ENCODE data around the gene ZNF112.
"Not testable (repeated sequence)": the region's sequence is repeated elsewhere in the genome, so short reads cannot be mapped to it uniquely, and the experiment has no call there.

DNA sequence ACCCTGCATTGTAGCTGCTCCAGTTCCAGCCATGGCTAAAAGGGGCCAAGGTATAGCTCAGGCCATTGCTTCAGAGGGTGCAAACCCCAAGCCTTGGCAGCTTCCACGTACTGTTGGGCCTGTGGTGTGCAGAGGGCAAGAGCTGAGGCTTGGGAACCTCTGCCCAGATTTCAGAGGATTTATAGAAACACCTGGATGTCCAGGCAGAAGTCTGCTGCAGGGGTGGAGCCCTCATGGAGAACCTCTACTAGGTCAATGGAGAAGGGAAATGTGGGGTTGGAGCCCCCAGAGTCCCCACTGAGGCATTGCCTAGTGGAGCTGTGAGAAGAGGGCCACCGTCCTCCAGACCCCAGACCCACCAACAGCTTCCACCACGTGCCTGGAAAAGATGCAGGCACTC is 21.8 kb downstream of the ZNF112 start:
- TF ChIP-seq, protein P1, sequence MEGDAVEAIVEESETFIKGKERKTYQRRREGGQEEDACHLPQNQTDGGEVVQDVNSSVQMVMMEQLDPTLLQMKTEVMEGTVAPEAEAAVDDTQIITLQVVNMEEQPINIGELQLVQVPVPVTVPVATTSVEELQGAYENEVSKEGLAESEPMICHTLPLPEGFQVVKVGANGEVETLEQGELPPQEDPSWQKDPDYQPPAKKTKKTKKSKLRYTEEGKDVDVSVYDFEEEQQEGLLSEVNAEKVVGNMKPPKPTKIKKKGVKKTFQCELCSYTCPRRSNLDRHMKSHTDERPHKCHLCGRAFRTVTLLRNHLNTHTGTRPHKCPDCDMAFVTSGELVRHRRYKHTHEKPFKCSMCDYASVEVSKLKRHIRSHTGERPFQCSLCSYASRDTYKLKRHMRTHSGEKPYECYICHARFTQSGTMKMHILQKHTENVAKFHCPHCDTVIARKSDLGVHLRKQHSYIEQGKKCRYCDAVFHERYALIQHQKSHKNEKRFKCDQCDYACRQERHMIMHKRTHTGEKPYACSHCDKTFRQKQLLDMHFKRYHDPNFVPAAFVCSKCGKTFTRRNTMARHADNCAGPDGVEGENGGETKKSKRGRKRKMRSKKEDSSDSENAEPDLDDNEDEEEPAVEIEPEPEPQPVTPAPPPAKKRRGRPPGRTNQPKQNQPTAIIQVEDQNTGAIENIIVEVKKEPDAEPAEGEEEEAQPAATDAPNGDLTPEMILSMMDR (IDR thresholded peaks at IDR 0.05; ENCODE audit: low read depth, low read length, missing input control) = not testable (repeated sequence)
- TF ChIP-seq, protein P2, sequence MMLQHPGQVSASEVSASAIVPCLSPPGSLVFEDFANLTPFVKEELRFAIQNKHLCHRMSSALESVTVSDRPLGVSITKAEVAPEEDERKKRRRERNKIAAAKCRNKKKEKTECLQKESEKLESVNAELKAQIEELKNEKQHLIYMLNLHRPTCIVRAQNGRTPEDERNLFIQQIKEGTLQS (IDR thresholded peaks at IDR 0.05) = not testable (repeated sequence)
